Endothelial cell of umbilical vein (primary cell): ENCODE measurements around the gene RAB8B. TPM values are rescaled to one million over a fixed set of nuclear protein-coding genes. Genes with fewer than 3 reads are reported as not detected.

Experiments used
- BruUV-seq: library from RNA; stranded (reverse); fragments of 400-500 nt; replicated peaks from 2 replicates; lab custom pipeline; 2021; lab: Mats Ljungman, UMichigan
- CTCF ChIA-PET: fragments of 300-600, 350-600 bp; sonication (Branson Sonifier 250); formaldehyde crosslinking; loops from one replicate; lab custom pipeline; 2021; ENCODE audit warnings: antibody characterized with exemption, inconsistent platforms; lab: Charles Lee
- POLR2A ChIA-PET: fragments of 300-600, 350-600 bp; sonication (Branson Sonifier 250); formaldehyde crosslinking; loops from one replicate; lab custom pipeline; 2021; ENCODE audit warnings: antibody characterized with exemption, inconsistent platforms; lab: Charles Lee
- DNase-seq: peaks from one replicate; pipeline ENCODE4 v3.0.0-alpha.2; 2011; ENCODE audit warnings: low read depth, low spot score
- FAIRE-seq: peaks from 2 replicates; lab custom pipeline; 2011; peaks lifted over from hg19 to GRCh38; lab: Jason Lieb, UNC
- H2AFZ ChIP-seq: 2 replicates; pipeline ENCODE4 v1.6.0; 2012; ENCODE audit warnings: low read depth, low read length, control low read depth, inconsistent platforms
- H3K27ac ChIP-seq: 2 replicates; pipeline ENCODE4 v1.5.1; 2011; ENCODE audit warnings: low read depth, mild to moderate bottlenecking, control low read depth, low read length, moderate library complexity; ENCODE audit not compliant: insufficient read depth
- H3K27me3 ChIP-seq, 2 experiments: 2 replicates each; pipeline versions ENCODE4 v1.6.0 to v1.6.1; 2011; ENCODE audit warnings: low read length in 2 of 2, mixed read lengths in 1 of 2; ENCODE audit not compliant: control insufficient read depth in 2 of 2, insufficient read depth in 2 of 2
- H3K36me3 ChIP-seq, 2 experiments: 2 replicates in 1 of 2; 3 replicates in 1 of 2; pipeline ENCODE4 v1.5.1; 2011; ENCODE audit warnings: low read length in 2 of 2, mild to moderate bottlenecking in 1 of 2, moderate library complexity in 1 of 2; ENCODE audit not compliant: control insufficient read depth in 2 of 2, insufficient read depth in 2 of 2; ENCODE audit errors: extremely low read depth in 1 of 2
- H3K4me1 ChIP-seq: 3 replicates; pipeline ENCODE4 v1.5.1; 2011; ENCODE audit warnings: mild to moderate bottlenecking, low read length; ENCODE audit not compliant: control insufficient read depth, insufficient read depth; ENCODE audit errors: extremely low read depth
- H3K4me2 ChIP-seq: 2 replicates; pipeline ENCODE4 v1.6.1; 2011; ENCODE audit warnings: low read length, control low read depth, mixed read lengths; ENCODE audit not compliant: insufficient read depth
- H3K4me3 ChIP-seq, 3 experiments: fragments of 200-600 bp in 1 of 3; sonication (generic), shearing (Covaris generic) in 1 of 3; replicated peaks in 1 of 3; 2 replicates each; pipeline ENCODE4 v1.5.1; 2011 to 2016; ENCODE audit warnings: control low read depth in 3 of 3, low read length in 3 of 3, mild to moderate bottlenecking in 2 of 3, inconsistent platforms in 1 of 3, low read depth in 1 of 3, moderate library complexity in 1 of 3; ENCODE audit not compliant: insufficient read depth in 1 of 3
- H3K79me2 ChIP-seq: 2 replicates; pipeline ENCODE4 v1.6.0; 2012; ENCODE audit warnings: low read length, inconsistent platforms; ENCODE audit not compliant: control insufficient read depth, insufficient read depth
- H3K9ac ChIP-seq: replicated peaks from 2 replicates; pipeline ENCODE3; 2011; ENCODE audit warnings: low read length, control low read depth; ENCODE audit not compliant: insufficient read depth; ENCODE audit errors: extremely low read depth
- H3K9me1 ChIP-seq: replicated peaks from 3 replicates; pipeline ENCODE4 v1.6.0; 2011; ENCODE audit warnings: mild to moderate bottlenecking, low read length; ENCODE audit not compliant: control insufficient read depth, insufficient read depth; ENCODE audit errors: extremely low read depth
- H3K9me3 ChIP-seq: replicated peaks from 2 replicates; pipeline ENCODE4 v1.5.1; 2012; ENCODE audit warnings: low read length, inconsistent platforms; ENCODE audit not compliant: control insufficient read depth, insufficient read depth
- H4K20me1 ChIP-seq: replicated peaks from 2 replicates; pipeline ENCODE3; 2011; ENCODE audit warnings: mild to moderate bottlenecking, low read length; ENCODE audit not compliant: control insufficient read depth, insufficient read depth; ENCODE audit errors: extremely low read depth
- CTCF ChIP-seq, 2 donors: IDR thresholded peaks; 1 replicate in 1 of 2; 2 replicates in 1 of 2; pipeline ENCODE4 v1.5.1; 2011; ENCODE audit warnings: low read length in 2 of 2, mild to moderate bottlenecking in 2 of 2, moderate library complexity in 2 of 2, control low read depth in 1 of 2, inconsistent platforms in 1 of 2, low read depth in 1 of 2; ENCODE audit not compliant: insufficient read depth in 1 of 2; ENCODE audit errors: extremely low read depth in 1 of 2
- EZH2 ChIP-seq: IDR thresholded peaks from 2 replicates; pipeline ENCODE4 v1.6.1; 2012; ENCODE audit warnings: borderline replicate concordance, low read depth, mild to moderate bottlenecking, moderate library complexity, low read length, inconsistent platforms; ENCODE audit not compliant: severe bottlenecking
- FOS ChIP-seq: IDR thresholded peaks from 2 replicates; pipeline ENCODE4 v1.6.1; 2011; ENCODE audit warnings: mild to moderate bottlenecking, low read length, moderate library complexity, borderline replicate concordance; ENCODE audit not compliant: insufficient read depth
- GATA2 ChIP-seq: IDR thresholded peaks from 2 replicates; pipeline ENCODE4 v1.7.0; 2011; ENCODE audit warnings: low read depth, mild to moderate bottlenecking, moderate library complexity, mixed read lengths, low read length; ENCODE audit not compliant: insufficient read length, insufficient read depth
- JUN ChIP-seq: IDR thresholded peaks from 2 replicates; pipeline ENCODE4 v1.6.1; 2011; ENCODE audit warnings: borderline replicate concordance, low read depth; ENCODE audit not compliant: insufficient read length, insufficient read depth
- MAX ChIP-seq: IDR thresholded peaks from 2 replicates; pipeline ENCODE4 v1.6.1; 2011; ENCODE audit not compliant: insufficient read depth, insufficient read length
- MYC ChIP-seq: IDR thresholded peaks from one replicate; pipeline ENCODE4 v1.6.1; 2011; ENCODE audit warnings: mild to moderate bottlenecking, low read depth, low read length
- POLR2A ChIP-seq: IDR thresholded peaks from 2 replicates; pipeline ENCODE4 v1.6.1; 2012; ENCODE audit warnings: low read depth, mild to moderate bottlenecking, control low read depth, low read length
- POLR2AphosphoS5 ChIP-seq: IDR thresholded peaks from 2 replicates; pipeline ENCODE4 v1.6.1; 2012; ENCODE audit warnings: low read depth, mild to moderate bottlenecking, control low read depth, low read length, moderate library complexity; ENCODE audit not compliant: insufficient read depth
- dilution Hi-C: fragments of 300-500 bp; cut with MboI; formaldehyde crosslinking; loops from one replicate; pipeline ENCODE4 v1.15.0; 2019; ENCODE audit warnings: low sequenced_read_pairs; ENCODE audit not compliant: extremely low pct_ligation_motif_present
- intact Hi-C: fragments of 100-400 bp; cut with micrococcal nuclease; formaldehyde crosslinking; loops from one replicate; pipeline ENCODE4 v1.10.0; 2022
- polyA plus RNA-seq, 4 experiments: library from polyadenylated mRNA; depleted of rRNA in 3 of 4; stranded (reverse) in 3 of 4; unstranded in 1 of 4; fragments of >200 nt; gene quantifications; 2 replicates each; pipeline versions ENCODE4 v1.2.1 to v1.2.3, GENCODE V29; 2011 to 2012; ENCODE audit warnings: missing spikeins in 1 of 4
- total RNA-seq: library from RNA; stranded (reverse); gene quantifications from 2 replicates; pipeline ENCODE4 v1.2.3, GENCODE V29; 2021

Gene RAB8B
- total and polyA plus RNA-seq, 2 donors (not counting 3 experiments of a cell fraction or from before 2014, with no cell fraction given) = 10.4 to 52.5 TPM

- ChIA-PET POLR2A (no interaction called here), CTCF (no interaction called here)
- DNase-seq (no peak), FAIRE-seq (no peak)
- Histone ChIP-seq H3K4me3 (no peak overlapping the region), H3K36me3 (no peaks in the 10 kb centered on the region), H3K27ac (no peak overlapping the region), H3K4me1 (no peaks in the 10 kb centered on the region), H3K27me3 (no peaks in the 10 kb centered on the region), H3K9ac (no peak overlapping the region), H3K9me1 (no peaks in the 10 kb centered on the region), H3K79me2 (no peaks in the 10 kb centered on the region), H2AFZ (no peak overlapping the region), H3K4me2 (no peak overlapping the region), H4K20me1 (no peaks in the 10 kb centered on the region), H3K9me3 (no peaks in the 10 kb centered on the region)
- intact Hi-C loops (no loop called here), dilution Hi-C loops (no loop called here)
- TF ChIP-seq GATA2 (no peak), EZH2 (no peak), CTCF (IDR thresholded peaks at IDR 0.05; ENCODE audit: extremely low read depth in 1 of 2, insufficient read depth in 1 of 2, low read depth in 1 of 2, low read length in 2 of 2) (no peak), FOS (no peak), JUN (no peak), POLR2A (no peak), POLR2AphosphoS5 (no peak), MAX (no peak), MYC (no peak)
- no TSS peak for BruUV-seq
Observed at GRCh38 chr15:63180746-63181145, 8.7 kb upstream of the RAB8B start.
